Measurements from ENCODE around the gene STPG2. TPM values are rescaled to one million over a fixed set of nuclear protein-coding genes. Genes with fewer than 3 reads are reported as not detected.

Gene STPG2
- total and polyA plus RNA-seq, 10 of the 15 experiments (the other 5 are each of a cell fraction or from before 2014, with no cell fraction given), result 0.13 to 0.24 TPM; not detected in 8

DNA sequence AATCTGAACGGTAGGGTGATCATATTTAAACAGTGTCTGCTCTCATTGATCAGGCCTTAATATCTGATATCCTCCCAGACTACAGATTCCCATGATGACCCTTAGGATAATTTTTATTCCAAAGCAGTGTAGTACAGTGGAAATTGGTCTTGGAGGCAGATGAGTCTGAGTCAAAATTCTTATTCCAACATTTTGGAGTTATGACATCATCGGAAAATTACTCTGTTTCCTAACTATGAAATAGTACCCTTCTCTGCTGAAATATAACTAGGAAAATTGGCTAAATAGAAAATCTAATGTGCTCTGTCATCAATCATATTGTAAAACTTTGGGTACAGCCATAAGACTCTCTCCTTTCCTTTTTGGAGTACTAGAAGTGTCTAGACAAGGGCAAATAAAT lies 583.3 kb downstream of the STPG2 start:
- 33% methylated on average over 2 of the region's 2 CpGs for WGBS (ENCODE audit: insufficient coverage, insufficient replicate concordance, low lambda C conversion rate, missing lambda C conversion rate)
- ChIA-PET SMC1A (ENCODE audit: uncharacterized antibody, unreplicated experiment) (no interaction called here), CTCF (interaction anchor here (1.5 kb wide), 1 partner anchor 10 kb away, joined by 4 read pairs; no protein-coding TSS in a partner anchor), RAD21 (ENCODE audit: unreplicated experiment) (no interaction called here), POLR2A (no interaction called here)
- intact Hi-C loops (cut with micrococcal nuclease; ENCODE audit: unreplicated experiment) (no loop called here), in situ Hi-C loops (cut with MboI) (no loop called here)
- ATAC-seq (no peak), FAIRE-seq (no peak), DNase-seq (ENCODE audit: low read depth, low spot score) (no peak)
- H3K36me3 ChIP-seq (ENCODE audit: control insufficient read depth in 2 of 2, insufficient read depth in 2 of 2, low read length in 1 of 2), result no peaks in the 10 kb centered on the region
- H2AFZ ChIP-seq (ENCODE audit: control insufficient read depth, low read depth, low read length), result no peak overlapping the region
- no peaks in the 10 kb centered on the region for H3K27me3 ChIP-seq (replicated peaks in 1 of 2; ENCODE audit: control insufficient read depth in 2 of 2, insufficient read depth in 2 of 2, low read length in 1 of 2)
- no peak overlapping the region for H3K27ac ChIP-seq (ENCODE audit: control insufficient read depth, insufficient read depth)
- H3K4me3 ChIP-seq, result no peak overlapping the region
- no peaks in the 10 kb centered on the region for H3K79me2 ChIP-seq (ENCODE audit: control insufficient read depth, insufficient read depth, low read length)
- H4K20me1 ChIP-seq (ENCODE audit: control insufficient read depth, insufficient read depth), result no peaks in the 10 kb centered on the region
- no peaks in the 10 kb centered on the region for H3K4me1 ChIP-seq (ENCODE audit: control insufficient read depth, insufficient read depth, low read length)
- H3K9me3 ChIP-seq (replicated peaks; ENCODE audit: control insufficient read depth, insufficient read depth, low read length), result no peaks in the 10 kb centered on the region
- no peak overlapping the region for H3K9ac ChIP-seq (ENCODE audit: control insufficient read depth, insufficient read depth, low read length)
- TF ChIP-seq KDM1A (IDR thresholded peaks at IDR 0.05; ENCODE audit: borderline replicate concordance), result no peak
- TF ChIP-seq RAD51 (IDR thresholded peaks at IDR 0.05), result no peak
- TF ChIP-seq, protein P1, sequence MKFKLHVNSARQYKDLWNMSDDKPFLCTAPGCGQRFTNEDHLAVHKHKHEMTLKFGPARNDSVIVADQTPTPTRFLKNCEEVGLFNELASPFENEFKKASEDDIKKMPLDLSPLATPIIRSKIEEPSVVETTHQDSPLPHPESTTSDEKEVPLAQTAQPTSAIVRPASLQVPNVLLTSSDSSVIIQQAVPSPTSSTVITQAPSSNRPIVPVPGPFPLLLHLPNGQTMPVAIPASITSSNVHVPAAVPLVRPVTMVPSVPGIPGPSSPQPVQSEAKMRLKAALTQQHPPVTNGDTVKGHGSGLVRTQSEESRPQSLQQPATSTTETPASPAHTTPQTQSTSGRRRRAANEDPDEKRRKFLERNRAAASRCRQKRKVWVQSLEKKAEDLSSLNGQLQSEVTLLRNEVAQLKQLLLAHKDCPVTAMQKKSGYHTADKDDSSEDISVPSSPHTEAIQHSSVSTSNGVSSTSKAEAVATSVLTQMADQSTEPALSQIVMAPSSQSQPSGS (IDR thresholded peaks at IDR 0.05; ENCODE audit: low read length), result no peak
- TF ChIP-seq SREBF1 (IDR thresholded peaks at IDR 0.05; ENCODE audit: low read length), result no peak
- no peak for TF ChIP-seq ZBED1 (IDR thresholded peaks at IDR 0.05; ENCODE audit: borderline replicate concordance)
- TF ChIP-seq, protein P2, sequence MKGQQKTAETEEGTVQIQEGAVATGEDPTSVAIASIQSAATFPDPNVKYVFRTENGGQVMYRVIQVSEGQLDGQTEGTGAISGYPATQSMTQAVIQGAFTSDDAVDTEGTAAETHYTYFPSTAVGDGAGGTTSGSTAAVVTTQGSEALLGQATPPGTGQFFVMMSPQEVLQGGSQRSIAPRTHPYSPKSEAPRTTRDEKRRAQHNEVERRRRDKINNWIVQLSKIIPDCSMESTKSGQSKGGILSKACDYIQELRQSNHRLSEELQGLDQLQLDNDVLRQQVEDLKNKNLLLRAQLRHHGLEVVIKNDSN (IDR thresholded peaks at IDR 0.05; ENCODE audit: borderline replicate concordance, extremely low read length, insufficient read depth, low read depth, low read length), result no peak
- no peak for TF ChIP-seq KAT2A (conservative IDR thresholded peaks at IDR 0.05; ENCODE audit: control insufficient read depth, low read depth, low read length)
- TF ChIP-seq SUPT20H (IDR thresholded peaks at IDR 0.05; ENCODE audit: borderline replicate concordance, control insufficient read depth, low read depth, low read length), result no peak
- no peak for TF ChIP-seq EZH2 (IDR thresholded peaks at IDR 0.05; ENCODE audit: borderline replicate concordance, control insufficient read depth, low read depth, low read length)
- H3K4me2 ChIP-seq (ENCODE audit: control insufficient read depth, insufficient read depth), result no peak overlapping the region
- no TSS peak for BruUV-seq (replicated peaks)
